ENCODE results near the gene MGAT5.

- TF ChIP-seq FOXP1 (CRISPR knock-in tag; IDR thresholded peaks at IDR 0.05; ENCODE audit: borderline replicate concordance) (no peak), ATF2 (CRISPR knock-in tag; IDR thresholded peaks at IDR 0.05; ENCODE audit: borderline replicate concordance, low read depth) (no peak)
These were observed 20.1 kb upstream of the MGAT5 start for GRCh38 chr2:134233728-134234136.
